ENCODE results near the gene MTURN. TPM values are rescaled to one million over a fixed set of nuclear protein-coding genes. Genes with fewer than 3 reads are reported as not detected.

MTURN gene
- total RNA-seq, 1 experiment from 2014 or later, result 2.5 TPM

DNA sequence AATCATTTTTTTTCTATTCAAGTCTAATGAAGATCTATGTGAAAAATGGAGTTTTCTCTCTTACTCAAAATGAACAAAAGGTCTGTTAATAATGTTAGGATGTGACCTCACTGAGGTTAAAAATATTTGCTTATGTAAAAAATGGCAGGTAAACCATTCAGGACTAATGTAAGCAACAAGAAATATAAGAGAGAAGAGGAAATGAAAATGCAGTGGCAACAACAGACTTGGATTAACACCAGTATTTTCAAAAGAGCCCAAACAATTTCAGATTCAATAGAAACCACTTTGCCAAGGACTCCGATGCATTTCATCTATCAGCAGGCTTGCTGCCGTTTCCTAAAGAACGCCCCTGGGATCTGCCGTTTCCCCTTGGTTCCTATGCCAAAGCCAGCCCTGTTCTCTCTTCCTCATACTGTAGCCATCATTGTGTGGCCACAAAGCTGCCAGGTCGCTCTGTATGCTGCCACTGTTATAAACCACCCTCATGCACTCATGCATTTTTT is 66.4 kb downstream of the MTURN start:
- no peak for DNase-seq (ENCODE audit: extremely low read depth, low read depth)

DNA sequence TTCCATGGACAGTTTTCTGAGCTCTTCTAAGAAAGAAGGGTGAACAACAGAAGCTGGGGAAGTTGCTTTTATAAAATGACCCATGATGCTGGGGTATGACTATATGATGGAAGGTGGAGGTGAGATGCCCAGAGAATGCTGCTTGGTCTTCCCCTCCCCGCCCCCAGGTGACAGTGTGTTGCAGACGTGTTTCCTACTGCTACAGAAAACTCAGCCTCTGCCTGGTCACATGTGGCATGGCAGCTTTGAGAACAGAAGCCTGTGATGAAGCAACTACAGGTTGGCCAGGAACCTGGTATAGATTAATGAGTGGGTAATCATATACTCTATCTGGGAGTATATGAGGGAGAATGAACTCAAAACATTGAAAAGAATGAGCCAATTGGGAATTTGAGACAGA is 67.1 kb downstream of the MTURN start:
- DNase-seq (ENCODE audit: extremely low read depth, low read depth), result no peak

DNA sequence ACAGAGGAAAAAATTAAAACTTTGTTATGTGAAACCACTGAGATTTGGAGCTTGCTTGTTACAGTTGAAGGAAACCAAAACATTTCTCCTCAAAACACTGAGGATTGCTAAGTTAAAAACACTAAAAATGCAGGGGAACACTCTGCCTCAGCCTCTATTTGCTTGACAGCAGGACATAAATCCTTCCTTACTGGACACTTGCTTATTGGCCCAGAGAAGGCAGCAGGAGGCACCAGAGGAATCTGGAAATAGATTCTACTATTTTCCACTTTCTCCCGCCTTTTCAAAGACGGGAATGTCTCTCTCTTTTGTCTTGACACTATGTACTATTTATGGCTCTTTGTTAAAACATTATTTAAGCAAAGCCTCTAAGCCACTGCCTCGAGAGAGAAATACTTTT is 67.9 kb downstream of the MTURN start:
- no peak for DNase-seq (ENCODE audit: extremely low read depth, low read depth)

DNA sequence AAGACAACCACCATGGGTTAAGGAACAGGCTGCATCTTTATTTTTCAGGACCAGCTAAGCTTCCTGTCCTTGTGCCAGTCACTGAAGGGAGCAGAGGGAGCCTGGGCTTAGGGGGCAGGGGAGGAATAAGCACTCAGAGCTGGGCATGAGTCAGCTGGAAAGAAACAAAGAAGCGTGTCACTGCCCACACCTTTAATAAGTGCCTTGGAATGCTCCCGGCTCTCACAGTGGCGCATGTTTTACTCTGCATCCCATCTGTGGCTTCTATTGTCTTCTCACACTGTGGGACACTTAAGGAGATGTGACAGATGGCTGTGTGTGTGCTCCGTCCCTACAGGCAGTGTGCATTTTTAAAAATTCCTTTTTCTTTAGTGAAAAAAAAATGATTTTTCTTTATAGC is 71.7 kb downstream of the MTURN start:
- DNase-seq (ENCODE audit: extremely low read depth, low read depth), result peak; percentile 9

DNA sequence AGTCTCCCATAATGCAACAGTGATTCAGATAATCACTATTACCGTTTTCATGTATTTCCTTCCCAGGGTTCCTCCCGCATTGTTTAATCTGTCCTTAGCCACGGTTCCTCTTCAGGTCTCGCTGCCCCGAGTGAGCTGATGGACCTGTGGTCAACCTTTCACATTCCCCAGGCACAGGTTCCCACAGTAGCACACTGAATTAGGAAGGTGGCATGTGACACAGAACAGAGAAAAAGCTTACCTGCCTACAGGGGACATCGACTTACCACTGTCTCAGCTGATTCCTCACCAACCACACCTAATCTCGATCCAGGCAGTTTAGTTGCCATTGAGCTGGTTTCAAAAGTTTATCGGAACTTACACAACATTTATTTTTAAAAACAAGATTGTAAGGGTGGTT is 72.2 kb downstream of the MTURN start:
- no peak for DNase-seq (ENCODE audit: extremely low read depth, low read depth)

DNA sequence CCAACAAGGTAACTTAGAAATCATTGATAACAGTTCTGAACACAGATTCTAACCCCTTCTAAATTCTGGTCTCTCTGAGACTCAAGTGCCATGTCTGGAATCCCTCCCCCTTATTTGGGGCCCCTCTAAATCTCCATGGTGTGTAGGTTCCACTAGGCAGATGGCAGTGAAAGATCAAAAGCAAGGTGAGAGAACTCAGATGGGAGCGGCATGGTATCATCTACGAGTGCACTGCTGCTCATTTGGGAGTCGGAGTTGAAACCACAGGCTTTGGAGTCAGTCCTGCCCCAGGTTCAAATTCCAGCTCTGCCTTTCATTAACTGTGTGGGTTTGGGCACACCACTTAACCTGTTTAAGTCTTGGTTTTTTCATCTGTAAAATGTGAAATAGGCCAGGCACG is 72.6 kb downstream of the MTURN start:
- no peak for DNase-seq (ENCODE audit: extremely low read depth, low read depth)

DNA sequence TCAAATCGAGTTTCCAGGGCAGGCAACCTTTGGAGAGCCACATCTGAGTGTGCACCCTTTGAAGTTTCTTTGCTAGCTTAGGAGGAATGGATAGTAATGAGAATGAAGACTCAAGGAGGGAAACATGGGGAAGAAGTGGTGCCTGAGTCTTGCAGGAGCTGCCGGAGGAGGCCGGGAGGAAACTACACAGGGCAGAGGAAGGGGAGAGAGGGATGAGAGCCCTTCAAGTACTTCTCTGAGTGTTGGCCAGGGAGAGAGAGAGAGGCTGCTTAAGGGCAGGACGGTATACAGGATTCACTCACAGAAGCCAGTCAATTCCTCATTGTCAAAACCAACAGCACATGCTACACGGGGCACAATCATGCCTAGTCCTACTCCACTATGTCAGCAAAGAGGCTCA is 75.2 kb downstream of the MTURN start:
- DNase-seq (ENCODE audit: extremely low read depth, low read depth), result no peak

Small RNA genes lying within 50 kb of the gene (small RNA-seq; reads per million reads assigned to genes)
- gene RPS27P16, result 0 to 0.06 reads per million in 2 experiments

Other genes starting within 250 kb of the MTURN start
- gene SCRN1, start 145.2 kb upstream of the MTURN start, total RNA-seq (2014; rRNA removed; shearing (Covaris generic)), result 1.2 and 2.1 TPM in 2 replicates
- gene FKBP14, start 108.3 kb upstream of the MTURN start, total RNA-seq (2014; rRNA removed; shearing (Covaris generic)), result 36.3 and 40.8 TPM in 2 replicates
- gene PLEKHA8, start 106.6 kb upstream of the MTURN start, total RNA-seq (2014; rRNA removed; shearing (Covaris generic)), result 15.5 and 18.3 TPM in 2 replicates
- gene ZNRF2, start 149.6 kb downstream of the MTURN start, total RNA-seq (2014; rRNA removed; shearing (Covaris generic)), result 11.3 and 13.6 TPM in 2 replicates

Data from NCI-H460 (cell line).